Ishikawa (cell line): ENCODE data around the gene NR3C1.

ENCODE experiments used
- CEBPB ChIP-seq: IDR thresholded peaks from 2 replicates; pipeline ENCODE4 v1.6.1; 2012
- CREB1 ChIP-seq: IDR thresholded peaks from 2 replicates; pipeline ENCODE4 v1.6.1; 2012; ENCODE audit warnings: low read depth
- EGR1 ChIP-seq: IDR thresholded peaks from 2 replicates; pipeline ENCODE4 v1.6.1; 2012
- EP300 ChIP-seq: IDR thresholded peaks from 2 replicates; pipeline ENCODE4 v1.6.1; 2012; ENCODE audit warnings: borderline replicate concordance
- FOXM1 ChIP-seq: IDR thresholded peaks from 2 replicates; pipeline ENCODE4 v1.6.1; 2012; ENCODE audit warnings: low read depth, borderline replicate concordance
- MAX ChIP-seq: IDR thresholded peaks from 2 replicates; pipeline ENCODE4 v1.6.1; 2012
- NFIC ChIP-seq: IDR thresholded peaks from 2 replicates; pipeline ENCODE4 v1.6.1; 2012
- RAD21 ChIP-seq: IDR thresholded peaks from 2 replicates; pipeline ENCODE4 v1.6.1; 2012; ENCODE audit warnings: low read depth
- REST ChIP-seq: IDR thresholded peaks from 2 replicates; pipeline ENCODE4 v1.6.1; 2012; ENCODE audit warnings: low read depth, mild to moderate bottlenecking
- TAF1 ChIP-seq: IDR thresholded peaks from 2 replicates; pipeline ENCODE4 v1.6.1; 2012; ENCODE audit warnings: low read depth, mild to moderate bottlenecking
- TCF12 ChIP-seq: IDR thresholded peaks from 2 replicates; pipeline ENCODE4 v1.6.1; 2012; ENCODE audit warnings: low read depth
- TEAD4 ChIP-seq: IDR thresholded peaks from 2 replicates; pipeline ENCODE4 v1.6.1; 2012
- USF1 ChIP-seq: IDR thresholded peaks from 2 replicates; pipeline ENCODE4 v1.6.1; 2012
- YY1 ChIP-seq: IDR thresholded peaks from 2 replicates; pipeline ENCODE4 v1.6.1; 2012; ENCODE audit warnings: low read depth
- ZBTB7A ChIP-seq: IDR thresholded peaks from 2 replicates; pipeline ENCODE4 v1.6.1; 2012; ENCODE audit warnings: low read depth

Gene NR3C1

GRCh38 chr5:143231973-143232812, 171.3 kb downstream of the NR3C1 start:
- TF ChIP-seq EGR1 = no peak

- TF ChIP-seq USF1 = no peak
- no peak for TF ChIP-seq TAF1
- TF ChIP-seq ZBTB7A = no peak
- TF ChIP-seq CEBPB = no peak
- no peak for TF ChIP-seq EGR1
- TF ChIP-seq NFIC = no peak
Measured at GRCh38 chr5:143231416-143231815, 172.1 kb downstream of the NR3C1 start.

GRCh38 chr5:143230676-143230996, 172.8 kb downstream of the NR3C1 start:
- TF ChIP-seq USF1 = no peak
- TF ChIP-seq MAX = no peak
- no peak for TF ChIP-seq YY1
- TF ChIP-seq TAF1 = no peak
- TF ChIP-seq CREB1 = no peak
- no peak for TF ChIP-seq NFIC
- TF ChIP-seq RAD21 = no peak
- no peak for TF ChIP-seq CEBPB
- no peak for TF ChIP-seq REST
- TF ChIP-seq FOXM1 = no peak
- TF ChIP-seq TCF12 = no peak
- TF ChIP-seq ZBTB7A = no peak
- TF ChIP-seq EGR1 = no peak
- TF ChIP-seq TEAD4 = no peak
- no peak for TF ChIP-seq EP300

- TF ChIP-seq CEBPB (no peak), EP300 (no peak), YY1 (no peak), TEAD4 (no peak), REST (no peak), USF1 (no peak), ZBTB7A (no peak), TAF1 (no peak), MAX (no peak), RAD21 (no peak), EGR1 (no peak)
Measured at GRCh38 chr5:143229896-143230675, 173.4 kb downstream of the NR3C1 start.

- TF ChIP-seq CEBPB = no peak
- TF ChIP-seq REST = no peak
- TF ChIP-seq TCF12 = no peak
- no peak for TF ChIP-seq MAX
- no peak for TF ChIP-seq TAF1
- no peak for TF ChIP-seq TEAD4
- no peak for TF ChIP-seq CREB1
- TF ChIP-seq RAD21 = no peak
- no peak for TF ChIP-seq NFIC
- no peak for TF ChIP-seq YY1
- no peak for TF ChIP-seq EP300
Measured at GRCh38 chr5:143229426-143229895, 174.0 kb downstream of the NR3C1 start.
